ENCODE measurements around the gene IL2RA. TPM values are rescaled to one million over a fixed set of nuclear protein-coding genes. Genes with fewer than 3 reads are reported as not detected.

Gene IL2RA
- total RNA-seq, 1 experiment from 2014 or later, result not detected

- H3K27ac ChIP-seq (ENCODE audit: low read depth, low read length, poor library complexity, severe bottlenecking), result no peak overlapping the region
- no peaks in the 10 kb centered on the region for H3K9me3 ChIP-seq (ENCODE audit: low read depth, low read length, poor library complexity, severe bottlenecking)
- no peaks in the 10 kb centered on the region for H3K4me1 ChIP-seq (ENCODE audit: insufficient read depth, low read length, poor library complexity, severe bottlenecking)
- intact Hi-C loops (cut with micrococcal nuclease; ENCODE audit: unreplicated experiment), result no loop called here
- peaks cover 49% of the 10 kb centered on the region for H3K27me3 ChIP-seq (replicated peaks; ENCODE audit: insufficient read depth, low read depth, low read length, poor library complexity)
- H3K4me3 ChIP-seq (ENCODE audit: low read depth, low read length, poor library complexity, severe bottlenecking), result no peak overlapping the region
- TF ChIP-seq CTCF (conservative IDR thresholded peaks at IDR 0.05; ENCODE audit: low read depth, low read length) (no peak), EZH2 (IDR thresholded peaks at IDR 0.05; ENCODE audit: borderline replicate concordance, low read depth, low read length, poor library complexity, severe bottlenecking) (no peak)
- BruUV-seq (replicated peaks), result no TSS peak
- DNase-seq (ENCODE audit: low spot score), result no peak
- no peaks in the 10 kb centered on the region for H3K36me3 ChIP-seq (ENCODE audit: insufficient read depth, low read length, poor library complexity, severe bottlenecking)
- ChIA-PET POLR2A (ENCODE audit: low non-redundant PET) (no interaction called here), CTCF (no interaction called here)
Measured at GRCh38 chr10:6071181-6072175, 9.3 kb upstream of the IL2RA start.

- Histone ChIP-seq H3K27me3 (replicated peaks; ENCODE audit: insufficient read depth, low read depth, low read length, poor library complexity) (peaks cover 49% of the 10 kb centered on the region), H3K4me1 (ENCODE audit: insufficient read depth, low read length, poor library complexity, severe bottlenecking) (no peaks in the 10 kb centered on the region), H3K27ac (ENCODE audit: low read depth, low read length, poor library complexity, severe bottlenecking) (no peak overlapping the region), H3K9me3 (ENCODE audit: low read depth, low read length, poor library complexity, severe bottlenecking) (no peaks in the 10 kb centered on the region), H3K36me3 (ENCODE audit: insufficient read depth, low read length, poor library complexity, severe bottlenecking) (no peaks in the 10 kb centered on the region), H3K4me3 (ENCODE audit: low read depth, low read length, poor library complexity, severe bottlenecking) (no peak overlapping the region)
- no peak for DNase-seq (ENCODE audit: low spot score)
- TF ChIP-seq CTCF (conservative IDR thresholded peaks at IDR 0.05; ENCODE audit: low read depth, low read length) (no peak), EZH2 (IDR thresholded peaks at IDR 0.05; ENCODE audit: borderline replicate concordance, low read depth, low read length, poor library complexity, severe bottlenecking) (no peak)
- POLR2A ChIA-PET (ENCODE audit: low non-redundant PET), result no interaction called here
- intact Hi-C loops (cut with micrococcal nuclease; ENCODE audit: unreplicated experiment), result no loop called here
- no TSS peak for BruUV-seq (replicated peaks)
- CTCF ChIA-PET, result no interaction called here
Measured at GRCh38 chr10:6070660-6071059, 8.5 kb upstream of the IL2RA start.

- no peak overlapping the region for H3K27ac ChIP-seq (ENCODE audit: low read depth, low read length, poor library complexity, severe bottlenecking)
- no peaks in the 10 kb centered on the region for H3K36me3 ChIP-seq (ENCODE audit: insufficient read depth, low read length, poor library complexity, severe bottlenecking)
- TF ChIP-seq CTCF (conservative IDR thresholded peaks at IDR 0.05; ENCODE audit: low read depth, low read length) (no peak), EZH2 (IDR thresholded peaks at IDR 0.05; ENCODE audit: borderline replicate concordance, low read depth, low read length, poor library complexity, severe bottlenecking) (no peak)
- intact Hi-C loops (cut with micrococcal nuclease; ENCODE audit: unreplicated experiment), result no loop called here
- CTCF ChIA-PET, result no interaction called here
- BruUV-seq (replicated peaks), result no TSS peak
- H3K4me3 ChIP-seq (ENCODE audit: low read depth, low read length, poor library complexity, severe bottlenecking), result no peak overlapping the region
- POLR2A ChIA-PET (ENCODE audit: low non-redundant PET), result no interaction called here
- DNase-seq (ENCODE audit: low spot score), result no peak
- H3K27me3 ChIP-seq (replicated peaks; ENCODE audit: insufficient read depth, low read depth, low read length, poor library complexity), result peaks cover 40% of the 10 kb centered on the region
- no peaks in the 10 kb centered on the region for H3K9me3 ChIP-seq (ENCODE audit: low read depth, low read length, poor library complexity, severe bottlenecking)
- no peaks in the 10 kb centered on the region for H3K4me1 ChIP-seq (ENCODE audit: insufficient read depth, low read length, poor library complexity, severe bottlenecking)
Measured at GRCh38 chr10:6069081-6069931, 7.1 kb upstream of the IL2RA start.

Data from A673 (cell line).